H9 (cell line): ENCODE measurements around the gene ALX3. TPM values are rescaled to one million over a fixed set of nuclear protein-coding genes. Genes with fewer than 3 reads are reported as not detected.

ENCODE experiments used
- DNase-seq: peaks from one replicate; pipeline ENCODE4 v3.0.0-alpha.2; 2017
- H2AFZ ChIP-seq: one replicate; pipeline ENCODE4 v1.6.1; 2013; ENCODE audit warnings: mild to moderate bottlenecking, low read length, control low read depth, moderate library complexity
- H2AK5ac ChIP-seq: 2 replicates; pipeline ENCODE4 v1.6.1; 2013; ENCODE audit warnings: low read length, control low read depth, mixed read lengths; ENCODE audit not compliant: insufficient read length
- H2BK120ac ChIP-seq: one replicate; pipeline ENCODE4 v1.6.1; 2013; ENCODE audit warnings: low read depth, mild to moderate bottlenecking, low read length, control low read depth, inconsistent platforms; ENCODE audit not compliant: poor library complexity, severe bottlenecking
- H2BK12ac ChIP-seq: 2 replicates; pipeline ENCODE4 v1.6.1; 2013; ENCODE audit warnings: low read length, control low read depth, mixed read lengths, low read depth; ENCODE audit not compliant: insufficient read length
- H2BK15ac ChIP-seq: 2 replicates; pipeline ENCODE4 v1.6.1; 2013; ENCODE audit warnings: low read depth, low read length, control low read depth
- H2BK20ac ChIP-seq: one replicate; pipeline ENCODE4 v1.6.1; 2013; ENCODE audit warnings: low read depth, mild to moderate bottlenecking, low read length, control low read depth, inconsistent platforms; ENCODE audit not compliant: poor library complexity, severe bottlenecking
- H2BK5ac ChIP-seq: 2 replicates; pipeline ENCODE4 v1.6.1; 2013; ENCODE audit warnings: low read length, control low read depth, mixed read lengths; ENCODE audit not compliant: insufficient read length
- H3K14ac ChIP-seq: 2 replicates; pipeline ENCODE4 v1.6.1; 2013; ENCODE audit warnings: low read length, control low read depth; ENCODE audit not compliant: insufficient read depth
- H3K18ac ChIP-seq: 2 replicates; pipeline ENCODE4 v1.6.1; 2013; ENCODE audit warnings: low read depth, mild to moderate bottlenecking, mixed read lengths, low read length, control low read depth; ENCODE audit not compliant: insufficient read length
- H3K23ac ChIP-seq: 2 replicates; pipeline ENCODE4 v1.6.1; 2013; ENCODE audit warnings: low read length, control low read depth, mixed read lengths, low read depth; ENCODE audit not compliant: insufficient read length
- H3K23me2 ChIP-seq: 2 replicates; pipeline ENCODE4 v1.6.1; 2013; ENCODE audit warnings: low read depth, mild to moderate bottlenecking, mixed read lengths, low read length, control low read depth; ENCODE audit not compliant: insufficient read length, poor library complexity, severe bottlenecking
- H3K27ac ChIP-seq: 2 replicates; pipeline ENCODE4 v1.5.1; 2013; ENCODE audit warnings: low read length, control low read depth, mixed read lengths, low read depth; ENCODE audit not compliant: insufficient read length
- H3K27me3 ChIP-seq: 2 replicates; pipeline ENCODE4 v1.6.1; 2013; ENCODE audit warnings: low read length, control low read depth, inconsistent platforms; ENCODE audit not compliant: insufficient read depth
- H3K4ac ChIP-seq: 2 replicates; pipeline ENCODE4 v1.6.1; 2013; ENCODE audit warnings: low read depth, mild to moderate bottlenecking, control low read depth, inconsistent platforms, low read length, moderate library complexity
- H3K4me1 ChIP-seq: 2 replicates; pipeline ENCODE4 v1.6.1; 2013; ENCODE audit warnings: low read length, control low read depth, inconsistent platforms; ENCODE audit not compliant: insufficient read depth
- H3K4me2 ChIP-seq: 2 replicates; pipeline ENCODE4 v1.6.1; 2013; ENCODE audit warnings: low read length, control low read depth, mixed read lengths; ENCODE audit not compliant: insufficient read length, insufficient read depth
- H3K56ac ChIP-seq: 2 replicates; pipeline ENCODE4 v1.6.1; 2013; ENCODE audit warnings: low read depth, mild to moderate bottlenecking, mixed read lengths, low read length, control low read depth; ENCODE audit not compliant: insufficient read length
- H3K79me1 ChIP-seq: 2 replicates; pipeline ENCODE4 v1.6.1; 2013; ENCODE audit warnings: low read depth, mild to moderate bottlenecking, moderate library complexity, low read length, control low read depth, inconsistent platforms; ENCODE audit not compliant: insufficient read depth, poor library complexity, severe bottlenecking
- H3K79me2 ChIP-seq: 2 replicates; pipeline ENCODE4 v1.6.1; 2013; ENCODE audit warnings: low read length, control low read depth, inconsistent platforms; ENCODE audit not compliant: insufficient read depth
- H3K9ac ChIP-seq: 2 replicates; pipeline ENCODE4 v1.6.1; 2013; ENCODE audit warnings: low read length, control low read depth, mixed read lengths; ENCODE audit not compliant: insufficient read length; ENCODE audit errors: extremely low read depth
- H3K9me3 ChIP-seq: one replicate; pipeline ENCODE4 v1.6.1; 2013; ENCODE audit warnings: low read depth, low read length, inconsistent platforms; ENCODE audit not compliant: control insufficient read depth
- H3T11ph ChIP-seq: one replicate; pipeline ENCODE4 v1.6.1; 2013; ENCODE audit warnings: mild to moderate bottlenecking, low read length, control low read depth, inconsistent platforms
- H4K20me1 ChIP-seq: one replicate; pipeline ENCODE4 v1.6.1; 2013; ENCODE audit not compliant: control insufficient read depth, insufficient read length, insufficient read depth
- H4K5ac ChIP-seq: 2 replicates; pipeline ENCODE4 v1.6.1; 2013; ENCODE audit warnings: low read depth, mild to moderate bottlenecking, mixed read lengths, low read length, control low read depth; ENCODE audit not compliant: insufficient read length
- H4K8ac ChIP-seq: replicated peaks from 2 replicates; pipeline ENCODE4 v1.6.1; 2013; ENCODE audit warnings: low read length, control low read depth, mixed read lengths, low read depth; ENCODE audit not compliant: insufficient read length
- H4K91ac ChIP-seq: 2 replicates; pipeline ENCODE4 v1.6.1; 2013; ENCODE audit warnings: low read depth, mild to moderate bottlenecking, moderate library complexity, mixed read lengths, low read length, control low read depth; ENCODE audit not compliant: insufficient read length
- H3K27ac Mint-ChIP-seq, 3 experiments: 2 replicates in 2 of 3; 3 replicates in 1 of 3; pipeline ENCODE4 v1.8.0; 2020 to 2021; ENCODE audit warnings: mixed read lengths in 3 of 3, mild to moderate bottlenecking in 1 of 3, moderate library complexity in 1 of 3
- H3K27me3 Mint-ChIP-seq: 2 replicates; pipeline ENCODE4 v1.8.0; 2021; ENCODE audit warnings: low read depth, mild to moderate bottlenecking, moderate library complexity, mixed read lengths
- H3K36me3 Mint-ChIP-seq, 3 experiments: 2 replicates in 2 of 3; 3 replicates in 1 of 3; pipeline ENCODE4 v1.8.0; 2020 to 2021; ENCODE audit warnings: low read depth in 3 of 3, mixed read lengths in 3 of 3; ENCODE audit not compliant: insufficient read depth in 1 of 3
- H3K4me1 Mint-ChIP-seq, 2 experiments: 2 replicates each; pipeline ENCODE4 v1.8.0; 2020; ENCODE audit warnings: mixed read lengths in 2 of 2
- H3K4me3 Mint-ChIP-seq, 2 experiments: 2 replicates in 1 of 2; 3 replicates in 1 of 2; pipeline ENCODE4 v1.8.0; 2020 to 2021; ENCODE audit warnings: mild to moderate bottlenecking in 2 of 2, mixed read lengths in 2 of 2, moderate library complexity in 1 of 2
- H3K9me3 Mint-ChIP-seq, 2 experiments: 2 replicates in 1 of 2; 3 replicates in 1 of 2; pipeline ENCODE4 v1.8.0; 2020; ENCODE audit warnings: mild to moderate bottlenecking in 2 of 2, mixed read lengths in 2 of 2, moderate library complexity in 1 of 2
- WGBS: extraction: QIAGEN DNeasy Blood & Tissue Kit; methylation state at CpG from one replicate; pipeline ENCODE4 v1.1.7; 2013; ENCODE audit warnings: missing lambda C conversion rate, low lambda C conversion rate, mixed read lengths; ENCODE audit not compliant: insufficient read length; ENCODE audit errors: extremely low coverage; 5-methylcytosine and 5-hydroxymethylcytosine counted together
- total RNA-seq: library from RNA; stranded (reverse); gene quantifications from 2 replicates; pipeline ENCODE4 v1.2.1, GENCODE V29; 2021
- TF ChIP-seq, protein P1 (sequence below): fragments of 200-600 bp; sonication (generic); conservative IDR thresholded peaks from 3 replicates; pipeline ENCODE4 v1.8.0; 2021; ENCODE audit warnings: antibody characterized with exemption, mild to moderate bottlenecking

ALX3 gene
- total RNA-seq, 1 experiment from 2014 or later = not detected

DNA sequence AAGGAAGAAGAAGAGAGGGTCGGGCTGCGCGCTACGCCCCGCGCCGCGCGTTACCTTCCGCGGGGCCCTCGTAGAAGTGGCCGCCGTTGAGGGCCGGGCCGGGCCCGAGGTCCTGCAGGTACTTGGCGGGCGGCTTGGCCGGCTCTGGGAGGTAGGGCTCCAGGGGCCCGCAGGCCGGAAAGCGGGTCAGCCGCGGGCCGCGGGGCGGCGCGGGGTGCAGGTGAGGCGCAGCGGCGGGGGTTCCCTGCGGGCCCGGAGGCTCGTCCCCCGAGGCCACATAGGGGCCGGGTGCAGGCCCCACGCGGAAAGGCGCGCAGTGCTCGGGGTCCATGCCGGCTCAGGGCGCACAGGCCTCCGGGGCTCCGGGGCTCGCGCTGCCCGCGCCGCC is 196 bp downstream of the ALX3 start:
- Mint-ChIP-seq H3K4me3 (peak overlapping the region; percentile 52 to 80; a peak in 4 of 5 replicates), H3K9me3 (peaks cover 0 to 3% of the 10 kb centered on the region in 2 experiments; a peak in 2 of 5 replicates), H3K27me3 (peaks cover 97% of the 10 kb centered on the region), H3K36me3 (no peaks in the 10 kb centered on the region; a peak in 1 of 7 replicates), H3K4me1 (peaks cover 10 to 18% of the 10 kb centered on the region in 2 experiments), H3K27ac (no peak overlapping the region; a peak in 1 of 7 replicates)
- Histone ChIP-seq H2AFZ (no peak overlapping the region), H4K91ac (no peak overlapping the region), H2BK20ac (no peak overlapping the region), H3K79me2 (no peaks in the 10 kb centered on the region), H3K18ac (no peak overlapping the region), H2BK12ac (no peak overlapping the region), H2BK5ac (no peak overlapping the region), H3K9me3 (no peaks in the 10 kb centered on the region), H3K4ac (no peak overlapping the region), H3K56ac (no peak overlapping the region), H3K9ac (no peak overlapping the region), H3K4me1 (no peaks in the 10 kb centered on the region; the same call in 1 of the 2 replicates), H4K8ac (no peak overlapping the region), H2BK120ac (no peak overlapping the region), H2BK15ac (no peak overlapping the region), H3K14ac (no peak overlapping the region; the same call in 1 of the 2 replicates), H3K27me3 (peaks cover 76% of the 10 kb centered on the region), H3T11ph (no peak overlapping the region), H2AK5ac (no peak overlapping the region), H4K20me1 (peaks cover 4% of the 10 kb centered on the region), H4K5ac (no peak overlapping the region), H3K23me2 (peaks cover 7% of the 10 kb centered on the region), H3K79me1 (no peaks in the 10 kb centered on the region), H3K27ac (no peak overlapping the region), H3K4me2 (peak overlapping the region; percentile 57), H3K23ac (no peak overlapping the region)
- no peak for DNase-seq
- no CpG with 5 or more reads among the region's 52 CpGs for WGBS
- TF ChIP-seq, protein P1, sequence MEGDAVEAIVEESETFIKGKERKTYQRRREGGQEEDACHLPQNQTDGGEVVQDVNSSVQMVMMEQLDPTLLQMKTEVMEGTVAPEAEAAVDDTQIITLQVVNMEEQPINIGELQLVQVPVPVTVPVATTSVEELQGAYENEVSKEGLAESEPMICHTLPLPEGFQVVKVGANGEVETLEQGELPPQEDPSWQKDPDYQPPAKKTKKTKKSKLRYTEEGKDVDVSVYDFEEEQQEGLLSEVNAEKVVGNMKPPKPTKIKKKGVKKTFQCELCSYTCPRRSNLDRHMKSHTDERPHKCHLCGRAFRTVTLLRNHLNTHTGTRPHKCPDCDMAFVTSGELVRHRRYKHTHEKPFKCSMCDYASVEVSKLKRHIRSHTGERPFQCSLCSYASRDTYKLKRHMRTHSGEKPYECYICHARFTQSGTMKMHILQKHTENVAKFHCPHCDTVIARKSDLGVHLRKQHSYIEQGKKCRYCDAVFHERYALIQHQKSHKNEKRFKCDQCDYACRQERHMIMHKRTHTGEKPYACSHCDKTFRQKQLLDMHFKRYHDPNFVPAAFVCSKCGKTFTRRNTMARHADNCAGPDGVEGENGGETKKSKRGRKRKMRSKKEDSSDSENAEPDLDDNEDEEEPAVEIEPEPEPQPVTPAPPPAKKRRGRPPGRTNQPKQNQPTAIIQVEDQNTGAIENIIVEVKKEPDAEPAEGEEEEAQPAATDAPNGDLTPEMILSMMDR = no peak
